ENCODE results near the gene PTPRA. TPM values are rescaled to one million over a fixed set of nuclear protein-coding genes. Genes with fewer than 3 reads are reported as not detected.

Gene PTPRA
- total and polyA plus RNA-seq, 2 of the 13 experiments (the other 11 are each of a cell fraction or from before 2014, with no cell fraction given): 47.2 to 127 TPM

DNA sequence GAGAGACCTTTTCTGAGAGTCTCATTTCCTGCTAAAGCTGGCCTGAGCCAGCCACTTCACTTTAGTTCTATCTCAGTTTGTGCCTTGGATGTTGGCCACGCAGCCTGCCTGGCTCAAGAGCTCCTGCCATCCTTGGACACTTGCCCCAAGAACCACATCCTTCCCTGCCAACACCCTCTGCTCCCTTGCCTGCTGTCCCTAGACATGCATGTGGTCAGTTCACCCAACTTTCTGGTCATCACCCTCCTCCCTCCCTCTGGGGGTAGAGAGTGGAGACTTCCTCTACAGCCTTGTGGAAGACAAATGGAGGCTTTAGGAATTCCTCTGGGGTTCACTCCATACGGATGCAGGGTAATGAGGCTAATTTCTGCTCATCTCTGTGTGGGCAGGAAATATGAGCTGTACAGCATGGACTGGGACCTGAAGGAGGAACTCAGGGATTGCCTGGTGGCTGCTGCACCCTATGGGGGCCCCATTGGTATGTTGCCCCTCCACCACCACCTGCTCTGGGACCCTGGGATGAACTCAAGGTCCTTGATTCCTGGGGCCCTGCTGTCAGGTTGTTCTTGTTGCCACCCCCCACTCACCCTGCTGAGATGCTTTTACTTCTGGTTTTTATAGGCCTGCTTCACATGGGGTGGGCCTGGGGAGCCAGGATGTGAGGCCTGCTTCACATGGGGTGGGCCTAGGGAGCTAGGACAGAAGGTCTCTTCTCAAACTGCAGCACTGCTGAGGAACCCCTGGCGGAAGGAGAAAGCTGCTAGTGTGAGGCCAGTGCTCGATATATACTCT, 13.8 kb upstream of the PTPRA start:
- Histone ChIP-seq H3K9me3 (ENCODE audit: low read length) (no peaks in the 10 kb centered on the region), H2AFZ (ENCODE audit: low read length) (no peak overlapping the region), H3K4me2 (ENCODE audit: low read depth, low read length) (no peak overlapping the region), H4K20me1 (ENCODE audit: insufficient read depth, low read length) (no peaks in the 10 kb centered on the region), H3K79me2 (ENCODE audit: insufficient read depth, low read length) (no peaks in the 10 kb centered on the region), H3K9ac (ENCODE audit: insufficient read depth, low read depth, low read length) (no peak overlapping the region), H3K4me1 (ENCODE audit: insufficient read depth, low read length) (no peaks in the 10 kb centered on the region), H3K27ac (ENCODE audit: extremely low read length, insufficient read depth, low read length) (no peak overlapping the region), H3K4me3 (replicated peaks in 1 of 3; ENCODE audit: insufficient read depth in 1 of 3, low read depth in 2 of 3, low read length in 3 of 3) (no peak overlapping the region), H3K36me3 (replicated peaks in 1 of 2; ENCODE audit: control insufficient read depth in 1 of 2, insufficient read depth in 2 of 2, low read length in 2 of 2) (peaks cover 4 to 6% of the 10 kb centered on the region in 2 experiments; a peak in 3 of 5 replicates), H3K27me3 (ENCODE audit: control insufficient read depth in 1 of 2, insufficient read depth in 2 of 2, low read length in 2 of 2) (no peaks in the 10 kb centered on the region)
- intact Hi-C loops (cut with micrococcal nuclease; ENCODE audit: unreplicated experiment) (no loop called here), in situ Hi-C loops (cut with HindIII; ENCODE audit: extremely low pct_ligation_motif_present, low pct_unique_long_range_greater_than_20kb) (loop anchor here (5.0 kb wide), 1 partner anchor 102 kb away; no protein-coding TSS in a partner anchor)
- FAIRE-seq (no peak), ATAC-seq (no peak), DNase-seq (ENCODE audit: low spot score) (no peak)
- BruUV-seq (replicated peaks): no TSS peak
- 100% methylated on average over 4 of the region's 4 CpGs for WGBS (ENCODE audit: low lambda C conversion rate)
- ChIA-PET CTCF (ENCODE audit: low intra/inter-chr PET ratio, low total read pairs) (no interaction called here), POLR2A (interaction anchor here (1.2 kb wide), 1 partner anchor 14 kb away, joined by 4 read pairs; the partner anchor contains the start of gene PTPRA)
- TF ChIP-seq XRCC5 (optimal IDR thresholded peaks at IDR 0.05; ENCODE audit: low read length) (no peak), ZNF570 (CRISPR knock-in tag; IDR thresholded peaks at IDR 0.05; ENCODE audit: borderline replicate concordance) (no peak), ZNF773 (CRISPR knock-in tag; IDR thresholded peaks at IDR 0.05; ENCODE audit: borderline replicate concordance) (no peak), RAD51 (IDR thresholded peaks at IDR 0.05; ENCODE audit: borderline replicate concordance) (no peak), KLF13 (CRISPR knock-in tag; IDR thresholded peaks at IDR 0.05) (no peak), RFXANK (CRISPR knock-in tag; IDR thresholded peaks at IDR 0.05) (no peak), ZNF549 (CRISPR knock-in tag; IDR thresholded peaks at IDR 0.05) (no peak), ZNF530 (CRISPR knock-in tag; IDR thresholded peaks at IDR 0.05; ENCODE audit: low read depth) (no peak), AGO2 (optimal IDR thresholded peaks at IDR 0.05; ENCODE audit: low read depth, low read length) (no peak), KDM4B (CRISPR knock-in tag; IDR thresholded peaks at IDR 0.05) (no peak), KDM5B (CRISPR knock-in tag; IDR thresholded peaks at IDR 0.05; ENCODE audit: borderline replicate concordance) (no peak), PLRG1 (conservative IDR thresholded peaks at IDR 0.05) (no peak), SP4 (CRISPR knock-in tag; IDR thresholded peaks at IDR 0.05) (no peak), AKNA (CRISPR knock-in tag; IDR thresholded peaks at IDR 0.05; ENCODE audit: borderline replicate concordance) (no peak), SNAPC2 (CRISPR knock-in tag; IDR thresholded peaks at IDR 0.05) (no peak)
